ENCODE results near the gene GNG12. TPM values are rescaled to one million over a fixed set of nuclear protein-coding genes. Genes with fewer than 3 reads are reported as not detected.

Gene GNG12
- total RNA-seq, 1 donor from 2014 or later, result 0.08 TPM

GRCh38 chr1:67803380-67804279 is 29.6 kb downstream of the GNG12 start:
- Mint-ChIP-seq H3K4me1 (ENCODE audit: low read depth) (no peaks in the 10 kb centered on the region), H3K9me3 (no peaks in the 10 kb centered on the region), H3K27me3 (ENCODE audit: insufficient read depth) (peaks cover 15% of the 10 kb centered on the region), H3K36me3 (ENCODE audit: low read depth) (no peaks in the 10 kb centered on the region), H3K4me3 (no peak overlapping the region), H3K27ac (no peak overlapping the region)
- intact Hi-C loops (cut with micrococcal nuclease), result no loop called here
- DNase-seq (ENCODE audit: low spot score), result no peak

GRCh38 chr1:67802565-67802964 is 30.7 kb downstream of the GNG12 start:
- no peaks in the 10 kb centered on the region for H3K9me3 Mint-ChIP-seq
- H3K4me3 Mint-ChIP-seq, result no peak overlapping the region
- intact Hi-C loops (cut with micrococcal nuclease), result no loop called here

GRCh38 chr1:67801903-67802302 is 31.4 kb downstream of the GNG12 start:
- no peak overlapping the region for H3K27ac Mint-ChIP-seq
- peaks cover 8% of the 10 kb centered on the region for H3K27me3 Mint-ChIP-seq (ENCODE audit: insufficient read depth)
- intact Hi-C loops (cut with micrococcal nuclease), result no loop called here
- H3K4me3 Mint-ChIP-seq, result no peak overlapping the region
- DNase-seq (ENCODE audit: low spot score), result no peak
- H3K36me3 Mint-ChIP-seq (ENCODE audit: low read depth), result no peaks in the 10 kb centered on the region
- no peaks in the 10 kb centered on the region for H3K4me1 Mint-ChIP-seq (ENCODE audit: low read depth)
- no peaks in the 10 kb centered on the region for H3K9me3 Mint-ChIP-seq

More at GRCh38 chr1:67802565-67802964, 30.7 kb downstream of the GNG12 start:
- Mint-ChIP-seq H3K27me3 (ENCODE audit: insufficient read depth) (peaks cover 11% of the 10 kb centered on the region), H3K4me1 (ENCODE audit: low read depth) (no peaks in the 10 kb centered on the region), H3K27ac (no peak overlapping the region), H3K36me3 (ENCODE audit: low read depth) (no peaks in the 10 kb centered on the region)
- no peak for DNase-seq (ENCODE audit: low spot score)

GRCh38 chr1:67795179-67795912 is 37.9 kb downstream of the GNG12 start:
- no peak for DNase-seq (ENCODE audit: low spot score)
- Mint-ChIP-seq H3K36me3 (ENCODE audit: low read depth) (no peaks in the 10 kb centered on the region), H3K27ac (no peak overlapping the region), H3K27me3 (ENCODE audit: insufficient read depth) (peaks cover 9% of the 10 kb centered on the region), H3K9me3 (no peaks in the 10 kb centered on the region), H3K4me1 (ENCODE audit: low read depth) (no peaks in the 10 kb centered on the region), H3K4me3 (no peak overlapping the region)
- intact Hi-C loops (cut with micrococcal nuclease), result no loop called here

GRCh38 chr1:67793562-67793961 is 39.7 kb downstream of the GNG12 start:
- DNase-seq (ENCODE audit: low spot score), result no peak
- intact Hi-C loops (cut with micrococcal nuclease), result no loop called here
- Mint-ChIP-seq H3K36me3 (ENCODE audit: low read depth) (no peaks in the 10 kb centered on the region), H3K4me3 (no peak overlapping the region), H3K27me3 (ENCODE audit: insufficient read depth) (peaks cover 14% of the 10 kb centered on the region), H3K9me3 (no peaks in the 10 kb centered on the region), H3K4me1 (ENCODE audit: low read depth) (no peaks in the 10 kb centered on the region), H3K27ac (no peak overlapping the region)

- H3K4me1 Mint-ChIP-seq (ENCODE audit: low read depth), result no peaks in the 10 kb centered on the region
- DNase-seq (ENCODE audit: low spot score), result no peak
- no peaks in the 10 kb centered on the region for H3K9me3 Mint-ChIP-seq
- H3K27ac Mint-ChIP-seq, result no peak overlapping the region
- peaks cover 14% of the 10 kb centered on the region for H3K27me3 Mint-ChIP-seq (ENCODE audit: insufficient read depth)
- no peak overlapping the region for H3K4me3 Mint-ChIP-seq
- intact Hi-C loops (cut with micrococcal nuclease), result no loop called here
- H3K36me3 Mint-ChIP-seq (ENCODE audit: low read depth), result no peaks in the 10 kb centered on the region
Measured at GRCh38 chr1:67792741-67793458, 40.4 kb downstream of the GNG12 start.

- H3K9me3 Mint-ChIP-seq, result no peaks in the 10 kb centered on the region
- no peak overlapping the region for H3K4me3 Mint-ChIP-seq
- no peaks in the 10 kb centered on the region for H3K4me1 Mint-ChIP-seq (ENCODE audit: low read depth)
- no peak for DNase-seq (ENCODE audit: low spot score)
- H3K36me3 Mint-ChIP-seq (ENCODE audit: low read depth), result no peaks in the 10 kb centered on the region
- H3K27ac Mint-ChIP-seq, result no peak overlapping the region
- intact Hi-C loops (cut with micrococcal nuclease), result no loop called here
- peaks cover 14% of the 10 kb centered on the region for H3K27me3 Mint-ChIP-seq (ENCODE audit: insufficient read depth)
Measured at GRCh38 chr1:67792103-67792502, 41.2 kb downstream of the GNG12 start.

GRCh38 chr1:67791686-67792085 is 41.6 kb downstream of the GNG12 start:
- H3K4me3 Mint-ChIP-seq, result no peak overlapping the region
- H3K36me3 Mint-ChIP-seq (ENCODE audit: low read depth), result no peaks in the 10 kb centered on the region
- intact Hi-C loops (cut with micrococcal nuclease), result no loop called here
- peaks cover 14% of the 10 kb centered on the region for H3K27me3 Mint-ChIP-seq (ENCODE audit: insufficient read depth)
- DNase-seq (ENCODE audit: low spot score), result no peak
- H3K4me1 Mint-ChIP-seq (ENCODE audit: low read depth), result no peaks in the 10 kb centered on the region
- no peaks in the 10 kb centered on the region for H3K9me3 Mint-ChIP-seq
- no peak overlapping the region for H3K27ac Mint-ChIP-seq

GRCh38 chr1:67791261-67791660 is 42.0 kb downstream of the GNG12 start:
- Mint-ChIP-seq H3K36me3 (ENCODE audit: low read depth) (no peaks in the 10 kb centered on the region), H3K9me3 (no peaks in the 10 kb centered on the region), H3K4me3 (no peak overlapping the region), H3K27ac (no peak overlapping the region), H3K27me3 (ENCODE audit: insufficient read depth) (peaks cover 17% of the 10 kb centered on the region), H3K4me1 (ENCODE audit: low read depth) (no peaks in the 10 kb centered on the region)
- no peak for DNase-seq (ENCODE audit: low spot score)
- intact Hi-C loops (cut with micrococcal nuclease), result no loop called here

GRCh38 chr1:67790201-67790692 is 43.0 kb downstream of the GNG12 start:
- no peak overlapping the region for H3K27ac Mint-ChIP-seq
- H3K4me1 Mint-ChIP-seq (ENCODE audit: low read depth), result no peaks in the 10 kb centered on the region
- no peak overlapping the region for H3K4me3 Mint-ChIP-seq

GRCh38 chr1:67789551-67789950 is 43.7 kb downstream of the GNG12 start:
- no peaks in the 10 kb centered on the region for H3K4me1 Mint-ChIP-seq (ENCODE audit: low read depth)
- no peak overlapping the region for H3K4me3 Mint-ChIP-seq
- no peaks in the 10 kb centered on the region for H3K36me3 Mint-ChIP-seq (ENCODE audit: low read depth)
- peaks cover 17% of the 10 kb centered on the region for H3K27me3 Mint-ChIP-seq (ENCODE audit: insufficient read depth)
- no peaks in the 10 kb centered on the region for H3K9me3 Mint-ChIP-seq
- DNase-seq (ENCODE audit: low spot score), result no peak
- intact Hi-C loops (cut with micrococcal nuclease), result no loop called here
- no peak overlapping the region for H3K27ac Mint-ChIP-seq

More at GRCh38 chr1:67790201-67790692, 43.0 kb downstream of the GNG12 start:
- Mint-ChIP-seq H3K27me3 (ENCODE audit: insufficient read depth) (peaks cover 19% of the 10 kb centered on the region), H3K9me3 (no peaks in the 10 kb centered on the region), H3K36me3 (ENCODE audit: low read depth) (no peaks in the 10 kb centered on the region)
- DNase-seq (ENCODE audit: low spot score), result no peak
- intact Hi-C loops (cut with micrococcal nuclease), result no loop called here

GRCh38 chr1:67788904-67789303 is 44.4 kb downstream of the GNG12 start:
- Mint-ChIP-seq H3K4me3 (no peak overlapping the region), H3K36me3 (ENCODE audit: low read depth) (no peaks in the 10 kb centered on the region), H3K9me3 (no peaks in the 10 kb centered on the region), H3K27me3 (ENCODE audit: insufficient read depth) (peaks cover 17% of the 10 kb centered on the region), H3K4me1 (ENCODE audit: low read depth) (no peaks in the 10 kb centered on the region), H3K27ac (no peak overlapping the region)
- intact Hi-C loops (cut with micrococcal nuclease), result no loop called here
- DNase-seq (ENCODE audit: low spot score), result no peak
